SHP77 treated with DMSO at 0.1 percent for 48 hours (cell line): ENCODE data around the gene PPP1R1B.
"Not testable (repeated sequence)": the region's sequence is repeated elsewhere in the genome, so short reads cannot be mapped to it uniquely, and the experiment has no call there.

Experiments used
- DNase-seq: peaks from one replicate; lab custom pipeline; 2025; lab: John Stamatoyannopoulos, UW

PPP1R1B gene

DNA sequence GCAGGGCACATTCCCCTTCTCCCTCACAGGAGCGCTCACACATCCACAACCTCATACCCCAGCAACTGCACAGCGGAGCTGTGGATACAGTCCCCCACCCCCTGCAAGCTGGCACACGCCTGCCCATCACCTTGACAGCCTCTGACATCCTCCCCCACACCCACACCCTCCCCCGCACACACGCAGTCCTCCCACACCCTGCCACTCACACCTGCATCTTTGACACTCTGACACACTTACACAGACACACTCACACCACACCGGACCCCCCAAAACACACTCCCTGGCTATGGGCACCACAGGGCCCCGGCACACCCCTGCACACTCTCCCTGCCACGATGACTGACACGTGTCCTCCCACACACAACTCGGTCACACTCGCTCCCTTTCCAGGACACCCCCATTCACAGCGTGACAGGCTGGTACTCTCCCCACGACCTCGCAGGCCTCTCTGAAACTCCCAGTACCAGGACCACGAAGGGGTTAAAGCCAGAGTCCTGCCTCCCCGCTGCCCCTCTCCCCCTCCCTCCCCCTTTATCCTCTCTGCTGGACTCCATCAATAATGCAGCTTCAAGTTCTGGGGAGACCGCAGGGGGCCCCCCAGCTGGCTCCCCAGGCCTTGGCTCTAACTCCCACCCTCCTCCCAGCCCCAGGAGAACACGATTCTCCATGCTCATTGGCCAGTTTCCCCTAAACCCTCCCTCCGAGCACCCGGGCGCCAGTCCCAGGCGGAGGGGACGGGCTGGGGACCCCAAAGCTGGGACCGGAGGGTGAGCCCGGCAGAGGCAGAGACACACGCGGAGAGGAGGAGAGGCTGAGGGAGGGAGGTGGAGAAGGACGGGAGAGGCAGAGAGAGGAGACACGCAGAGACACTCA is at the start of gene PPP1R1B:
Gene PPP1R1B, plus strand, starts transcription at position 782 of the 876 bp plus-strand sequence. CDS start 441 bp downstream, outside the sequence.
- DNase-seq = no peak

DNA sequence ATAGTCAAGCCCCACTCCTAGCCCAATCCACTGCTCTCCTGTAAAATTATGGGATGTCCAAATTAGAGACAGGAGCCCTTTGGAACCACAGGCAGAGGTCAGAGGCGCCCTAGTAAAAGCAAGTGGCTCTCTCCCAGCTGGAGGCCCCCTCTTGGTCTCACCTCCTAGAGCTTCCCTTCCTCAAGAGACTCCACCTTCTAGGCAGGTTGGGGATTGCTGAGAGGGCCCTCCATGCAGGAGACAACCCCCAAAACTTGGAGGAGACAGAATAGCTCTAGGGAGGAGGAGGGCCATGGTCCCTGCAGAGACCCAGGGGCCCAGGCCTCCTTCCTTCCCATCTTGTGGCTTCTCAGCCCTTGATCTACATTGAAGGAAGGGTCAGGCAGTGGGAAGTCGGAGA is 48.5 kb upstream of the PPP1R1B start:
- DNase-seq = no peak

DNA sequence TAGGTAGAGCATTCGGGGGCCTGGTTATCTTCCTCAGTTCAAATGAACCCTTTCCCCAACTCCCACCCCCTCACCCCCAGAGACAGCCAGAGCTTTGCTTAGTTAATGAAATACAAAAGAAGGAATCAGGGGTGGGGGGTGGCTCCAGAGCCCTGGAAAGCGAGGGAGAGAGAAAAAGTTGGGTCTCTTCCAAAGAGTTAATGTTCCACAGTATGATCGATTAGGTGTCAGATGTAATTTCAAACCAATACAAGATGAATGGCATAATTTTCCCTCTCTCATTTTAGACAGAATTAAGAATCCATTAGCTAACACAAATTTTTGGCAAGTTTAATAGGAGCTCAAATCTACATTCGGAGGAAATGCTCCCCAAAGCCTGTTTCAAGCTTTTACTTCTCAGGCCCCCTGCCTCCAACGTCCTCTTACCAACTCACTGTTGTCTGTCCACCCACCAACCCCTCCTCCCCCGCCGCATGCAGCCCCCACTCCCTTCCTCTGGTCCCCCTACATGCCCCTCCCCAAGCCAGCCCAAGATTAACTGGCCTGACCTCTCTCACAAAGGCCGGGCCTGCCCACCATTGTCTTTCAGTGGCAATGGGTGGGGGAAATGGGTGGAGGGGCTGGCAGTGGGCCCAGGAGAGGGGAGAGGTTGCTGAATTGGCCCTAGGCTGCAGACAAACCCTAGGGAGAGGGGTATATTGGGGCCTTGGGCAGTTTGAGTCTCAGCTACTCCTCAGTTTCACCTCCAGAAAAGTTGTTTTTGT is 47.3 kb upstream of the PPP1R1B start:
- no peak for DNase-seq

DNA sequence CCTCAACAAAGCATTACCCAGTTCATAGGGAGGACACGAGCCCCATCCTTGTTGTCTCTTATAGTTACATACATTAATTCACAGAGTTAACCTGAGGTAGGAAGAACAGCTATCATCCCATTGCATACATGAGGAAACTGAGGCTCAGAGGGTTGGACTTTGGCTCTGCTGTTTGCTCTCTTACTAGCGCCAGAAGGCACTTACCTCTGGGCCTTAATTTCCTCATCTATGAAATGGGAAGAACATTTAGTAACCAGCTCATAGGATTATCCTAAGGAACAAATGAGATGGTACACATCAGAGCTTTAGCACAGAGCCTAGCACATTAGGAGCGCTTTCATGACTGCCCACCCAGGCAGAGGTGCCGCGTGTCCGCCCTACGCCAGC is 46.7 kb upstream of the PPP1R1B start:
- no peak for DNase-seq

DNA sequence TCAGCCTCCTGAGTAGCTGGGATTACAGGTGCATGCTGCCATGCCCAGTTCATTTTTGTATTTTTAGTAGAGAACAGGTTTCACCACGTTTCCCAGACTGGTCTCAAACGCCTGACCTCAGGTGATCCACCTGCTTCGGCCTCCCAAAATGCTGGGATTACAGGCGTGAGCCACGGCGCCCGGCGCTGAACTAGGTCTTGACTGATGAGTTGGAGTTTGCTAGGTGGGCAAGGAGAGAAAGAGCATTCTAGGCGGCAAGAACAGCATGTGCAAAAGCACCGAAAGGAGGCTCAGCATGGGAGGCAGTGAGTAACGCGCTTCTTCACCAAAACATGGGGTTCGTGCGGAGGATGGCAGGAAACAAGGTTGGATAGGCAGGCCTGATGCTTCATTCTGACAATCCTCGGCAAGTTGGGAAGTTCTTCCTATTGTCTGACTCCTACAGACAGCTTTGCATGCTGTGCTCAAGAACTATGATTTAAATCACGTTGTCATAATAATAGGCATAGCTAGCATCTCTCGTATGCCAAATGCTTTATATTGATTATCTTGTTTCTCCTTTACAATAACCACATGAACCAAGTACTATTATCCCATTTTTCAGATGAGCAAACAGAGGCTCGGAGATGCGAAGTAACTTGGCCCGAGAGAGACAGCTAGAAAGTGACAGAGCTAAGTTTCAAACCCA is 45.5 kb upstream of the PPP1R1B start:
- no peak for DNase-seq

DNA sequence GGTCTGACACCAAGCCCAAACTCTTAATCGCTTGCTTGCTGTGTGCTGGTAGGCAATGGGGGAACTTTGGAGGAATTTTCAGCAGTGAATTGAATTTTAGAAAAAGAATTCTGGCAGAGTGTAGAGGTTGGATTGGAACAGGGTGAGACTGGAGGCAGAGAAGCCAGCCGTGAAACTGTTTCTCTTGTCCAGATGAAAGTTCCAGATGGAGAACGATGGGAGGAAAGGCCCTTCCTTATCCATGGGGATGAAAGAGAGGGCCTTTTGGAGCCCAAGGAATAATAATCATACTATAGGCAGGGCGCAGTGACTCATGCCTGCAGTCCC is 45.0 kb upstream of the PPP1R1B start:
- no peak for DNase-seq

DNA sequence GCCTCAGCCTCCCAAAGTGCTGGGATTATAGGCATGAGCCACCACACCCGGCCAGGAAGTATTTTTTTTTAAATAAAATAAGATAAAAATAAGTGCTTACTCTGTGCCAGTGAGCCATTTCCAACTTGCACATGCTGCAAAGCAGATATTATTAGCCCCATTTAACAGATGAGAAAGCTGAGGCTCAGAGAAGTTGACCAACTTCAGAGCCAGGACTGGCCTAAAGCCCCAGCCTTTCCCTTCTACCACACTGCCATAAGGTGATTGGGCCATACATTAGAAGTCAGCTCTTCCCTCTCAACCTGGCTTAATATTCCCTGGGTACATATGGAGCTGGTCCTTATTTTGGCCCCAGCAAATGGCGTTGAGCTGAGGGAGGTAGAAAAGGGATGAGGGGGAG is 44.1 kb upstream of the PPP1R1B start:
- no peak for DNase-seq

DNA sequence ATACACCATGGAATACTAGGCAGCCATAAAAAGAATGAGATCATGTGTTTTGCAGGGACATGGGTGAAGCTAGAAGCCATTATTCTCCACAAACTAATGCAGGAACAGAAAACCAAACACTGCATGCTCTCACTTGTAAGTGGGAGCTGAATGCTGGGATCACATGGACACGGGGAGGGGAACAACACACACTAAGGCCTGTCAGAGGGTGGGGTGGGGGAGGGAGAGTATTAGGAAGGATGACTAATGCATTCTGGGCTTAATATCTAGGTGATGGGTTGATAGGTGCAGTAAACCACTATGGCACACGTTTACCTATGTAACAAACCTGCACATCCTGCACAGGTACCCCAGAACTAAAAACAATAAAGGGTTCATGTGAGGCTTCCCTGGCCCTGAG is 36.6 kb upstream of the PPP1R1B start:
- not testable (repeated sequence) for DNase-seq

DNA sequence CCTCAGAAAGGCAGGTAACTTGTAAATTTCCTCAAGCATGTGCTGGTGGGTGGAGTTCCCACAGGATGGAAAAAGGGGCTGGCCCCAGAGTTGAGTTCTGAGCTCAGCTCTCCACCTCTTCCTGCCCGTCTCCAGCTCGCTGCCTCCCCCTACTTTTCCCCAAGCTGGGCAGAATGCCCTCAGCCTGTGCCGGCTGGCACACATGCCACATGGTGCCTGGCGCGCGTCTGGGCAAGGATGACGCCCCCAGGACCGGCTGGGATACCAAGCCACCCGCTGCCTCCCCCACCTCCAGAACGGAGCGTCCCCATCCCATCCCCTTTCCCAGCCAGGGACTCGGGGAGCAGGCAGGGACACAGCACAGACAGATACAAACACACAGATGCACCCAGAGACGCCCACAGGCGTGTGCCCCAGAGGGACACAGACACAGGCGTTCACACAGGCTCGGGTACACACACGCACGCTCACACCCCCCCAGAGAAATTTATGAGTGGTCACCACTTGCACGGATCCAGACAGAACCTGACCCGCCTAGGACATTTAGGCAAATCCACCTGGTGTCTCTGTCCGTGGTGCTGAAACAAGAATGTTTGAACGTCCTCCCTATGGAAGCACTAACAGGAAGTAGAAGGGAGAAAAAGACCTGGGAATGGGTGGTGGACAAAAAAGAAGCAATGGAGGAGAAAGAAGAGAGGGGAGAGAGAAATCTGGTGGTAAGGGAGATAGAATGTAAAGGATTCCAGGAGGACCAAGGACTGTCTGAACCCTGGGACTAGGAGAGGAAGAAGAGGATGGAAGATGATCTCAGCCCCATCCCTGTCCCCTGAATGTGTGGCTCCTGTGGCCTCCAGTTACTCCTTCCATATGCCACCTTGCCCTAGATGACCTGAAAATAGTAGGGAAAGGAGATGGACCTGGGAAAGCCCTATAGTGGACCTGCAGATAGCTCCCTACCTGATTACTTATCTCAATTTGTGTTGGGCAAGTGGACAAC is 34.5 kb upstream of the PPP1R1B start:
- no peak for DNase-seq

DNA sequence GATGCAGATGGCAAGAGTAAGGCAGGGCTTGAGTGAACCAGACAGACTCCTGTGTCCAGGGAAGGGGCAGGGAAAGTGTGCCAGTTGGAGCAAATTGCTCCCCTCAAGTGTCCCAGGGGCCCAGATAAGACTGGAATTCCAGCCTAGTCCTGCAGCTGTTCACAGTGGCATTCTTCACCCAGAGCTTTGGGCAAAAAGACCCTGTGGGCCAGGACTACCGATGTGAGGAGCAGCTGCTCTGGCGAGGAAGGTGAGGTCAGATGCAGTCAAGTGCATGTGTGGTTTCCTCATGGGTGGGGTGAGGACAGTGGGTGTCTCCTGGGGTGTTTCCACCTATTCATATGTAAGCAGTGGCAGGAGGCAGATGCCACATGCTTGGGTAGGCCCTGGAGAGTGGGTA is 33.4 kb upstream of the PPP1R1B start:
- no peak for DNase-seq

DNA sequence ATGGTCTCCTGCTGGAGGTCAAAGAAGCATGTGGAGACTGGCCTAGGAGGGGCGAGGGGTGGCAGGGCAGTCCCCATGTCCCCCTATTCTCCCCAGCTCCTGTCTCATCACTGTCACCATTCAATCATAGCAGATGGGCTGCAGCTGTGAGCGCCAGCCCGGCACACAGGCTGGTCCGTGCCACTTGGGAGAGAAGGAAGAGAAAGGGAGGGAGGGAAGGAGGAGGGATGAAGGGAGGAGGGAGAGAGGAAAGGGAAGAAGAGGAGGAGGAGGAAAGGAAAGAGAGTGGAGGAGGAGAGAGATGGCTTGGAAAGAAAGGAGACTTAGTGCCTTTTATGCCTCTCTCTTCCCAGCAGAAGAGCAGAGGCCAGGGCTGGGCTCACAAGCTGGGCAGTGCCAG is 31.5 kb upstream of the PPP1R1B start:
- no peak for DNase-seq

DNA sequence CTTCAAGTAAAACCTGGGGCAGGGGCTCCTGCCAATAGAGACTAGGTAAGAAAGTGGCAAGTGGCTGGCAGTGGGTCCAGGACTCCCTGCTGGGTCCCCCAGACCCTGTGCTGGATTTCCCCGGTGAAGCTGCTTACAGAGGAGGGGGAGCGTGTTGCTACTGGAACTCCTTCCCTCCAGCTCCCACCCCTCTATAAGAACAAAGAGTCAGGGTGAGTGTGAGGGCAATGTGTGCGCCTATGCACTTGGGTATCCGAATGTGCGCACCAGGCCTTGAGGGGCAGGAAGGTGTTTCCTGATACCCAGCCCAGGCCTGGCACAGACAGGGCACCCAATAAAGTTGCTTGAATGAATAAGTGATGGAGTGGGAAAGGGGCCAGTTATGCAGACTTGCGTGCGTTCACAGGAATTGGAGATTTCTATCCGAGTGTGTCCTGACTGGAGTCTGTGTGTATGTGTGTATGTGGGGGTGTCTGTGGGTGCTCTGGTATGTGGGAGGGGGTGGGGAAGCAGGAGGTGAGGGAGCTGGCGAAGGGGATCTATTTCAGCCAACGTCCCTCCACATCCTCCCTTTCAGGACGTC is 30.7 kb upstream of the PPP1R1B start:
- no peak for DNase-seq

DNA sequence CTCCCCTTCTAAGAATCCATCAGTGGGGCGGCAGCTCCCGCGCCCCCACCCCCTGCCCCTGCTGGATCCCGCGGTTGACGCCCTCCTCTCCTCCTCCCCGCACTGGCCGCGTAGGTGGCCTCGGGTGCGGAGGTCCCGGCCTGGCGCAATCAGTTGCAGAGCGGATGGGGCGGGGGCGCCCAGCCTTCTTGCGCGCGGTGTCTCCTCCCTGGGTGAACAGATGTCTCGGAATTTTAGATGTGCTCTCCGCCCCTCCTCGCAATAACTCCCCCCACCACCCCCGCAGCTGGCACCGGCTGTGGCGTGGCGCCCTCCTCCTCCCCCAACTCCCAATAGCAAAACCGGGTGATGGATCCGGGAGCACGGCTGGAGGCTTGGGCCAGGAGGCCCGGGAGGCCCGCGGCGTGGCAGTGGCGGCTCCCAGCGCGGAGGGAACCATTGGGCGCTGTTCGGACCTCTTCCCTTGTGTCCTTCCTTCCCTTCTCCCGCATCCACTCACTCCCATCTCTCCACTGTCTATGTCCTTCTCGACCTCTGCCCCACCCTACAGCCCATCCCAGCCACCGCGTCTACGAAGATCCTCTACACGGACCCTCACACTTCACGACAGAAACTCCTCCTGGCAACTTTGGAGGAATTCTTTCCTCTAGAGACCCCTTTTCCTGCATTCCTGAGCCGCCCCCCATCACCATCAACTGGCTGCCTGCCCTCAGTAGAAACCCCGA is 30.0 kb upstream of the PPP1R1B start:
- DNase-seq = no peak

DNA sequence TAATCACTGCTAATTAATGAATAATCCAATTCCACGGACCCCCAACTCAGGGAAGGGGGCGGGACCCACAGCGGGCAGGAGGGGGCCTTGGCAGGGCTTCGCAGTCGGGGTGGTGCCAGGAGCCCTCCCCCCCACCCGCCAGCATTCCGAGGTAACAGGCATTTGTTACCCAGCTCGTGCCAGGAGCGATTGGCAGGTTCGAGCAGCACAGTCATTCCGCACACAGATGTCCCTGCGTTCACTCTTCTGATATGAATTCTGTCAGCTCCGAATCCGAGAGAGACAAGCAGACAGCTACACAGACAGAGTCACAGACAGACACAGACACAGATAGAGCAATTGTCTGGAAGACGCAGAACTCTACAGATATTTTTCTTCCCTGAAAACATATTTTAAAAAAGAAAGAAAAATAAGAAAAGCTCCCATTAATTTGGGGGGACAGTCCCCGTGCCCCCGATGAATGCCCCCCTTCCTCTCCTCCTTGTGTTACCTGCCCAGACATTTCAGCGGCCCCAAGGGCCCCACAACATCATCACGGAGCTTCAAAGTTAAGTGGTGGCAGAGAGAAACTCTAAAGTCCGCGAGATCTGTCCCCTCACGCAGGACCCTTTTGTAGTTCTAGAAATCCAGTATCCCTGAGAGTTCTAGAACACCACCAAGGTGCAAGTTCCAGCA is 29.2 kb upstream of the PPP1R1B start:
- no peak for DNase-seq

DNA sequence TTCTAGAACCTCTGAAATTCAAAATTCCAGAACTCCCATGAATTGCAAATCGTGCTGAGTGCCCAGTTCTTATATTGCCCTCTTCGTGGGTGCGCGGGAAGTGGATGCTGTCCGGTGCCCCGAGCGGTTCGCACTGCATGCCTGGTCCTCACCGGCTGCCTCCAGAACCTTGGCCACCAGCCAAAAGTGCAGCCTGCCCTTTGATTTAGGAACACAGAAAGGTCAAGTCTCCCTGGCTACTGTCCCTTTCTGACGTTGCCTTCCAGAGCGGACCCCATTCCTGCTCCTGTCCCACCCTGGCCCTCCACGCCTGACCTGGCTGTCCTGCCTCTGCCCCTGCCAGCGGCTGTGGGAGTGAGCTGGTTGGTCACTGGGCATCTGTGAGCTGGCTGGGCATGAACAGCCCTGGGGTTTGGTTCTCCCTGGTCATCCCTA is 28.7 kb upstream of the PPP1R1B start:
- no peak for DNase-seq

DNA sequence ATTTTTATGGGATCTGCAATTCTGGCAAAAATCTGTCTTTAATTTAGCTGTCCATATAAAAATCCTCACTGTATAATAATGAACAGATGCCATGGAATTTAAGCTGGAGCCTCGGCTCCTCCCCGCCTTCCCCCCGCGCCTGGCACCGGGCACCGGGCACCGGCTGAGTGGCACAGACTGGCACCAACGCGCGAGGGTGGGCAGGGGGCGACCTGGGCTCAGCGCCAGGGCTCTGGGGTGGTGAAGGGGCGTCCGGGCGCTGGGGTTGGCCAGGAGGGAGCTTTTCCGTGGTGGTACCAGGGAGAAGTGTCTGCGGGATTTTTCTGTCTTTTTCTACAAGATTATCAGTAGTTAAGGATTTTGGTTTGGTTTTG is 28.1 kb upstream of the PPP1R1B start:
- no peak for DNase-seq

DNA sequence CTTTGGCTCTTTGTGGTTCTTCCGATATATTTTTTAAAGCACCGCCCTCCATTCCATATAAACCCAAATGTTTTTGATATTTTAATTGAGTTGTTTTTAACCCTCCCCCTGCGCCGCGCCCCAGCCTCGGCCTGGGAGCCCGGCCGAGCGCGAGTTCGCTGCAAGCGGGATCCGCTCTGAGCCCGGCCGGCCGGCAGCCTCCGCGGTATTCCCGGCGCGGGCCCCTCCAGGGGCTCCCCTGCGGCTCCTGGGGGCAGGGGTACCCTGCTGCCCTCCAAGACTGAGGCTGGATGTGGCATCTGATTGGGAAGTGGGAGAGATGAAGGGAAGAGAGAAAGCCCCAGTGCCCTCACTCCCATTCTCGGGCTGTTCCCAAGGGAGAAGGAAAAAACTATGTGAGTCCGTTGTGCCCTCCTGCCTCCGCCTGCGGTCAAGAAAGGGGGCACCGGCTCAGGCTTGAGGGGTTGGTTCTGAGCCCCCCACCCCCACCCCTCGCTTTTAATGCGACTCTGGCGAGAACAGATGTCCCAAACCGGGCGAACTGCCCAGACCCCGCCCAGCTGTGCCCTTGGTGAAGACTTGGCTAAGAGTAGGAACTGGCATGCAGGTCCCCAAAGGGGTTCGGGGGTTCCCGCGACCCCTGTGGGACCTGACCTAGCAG is 27.6 kb upstream of the PPP1R1B start:
- no peak for DNase-seq

DNA sequence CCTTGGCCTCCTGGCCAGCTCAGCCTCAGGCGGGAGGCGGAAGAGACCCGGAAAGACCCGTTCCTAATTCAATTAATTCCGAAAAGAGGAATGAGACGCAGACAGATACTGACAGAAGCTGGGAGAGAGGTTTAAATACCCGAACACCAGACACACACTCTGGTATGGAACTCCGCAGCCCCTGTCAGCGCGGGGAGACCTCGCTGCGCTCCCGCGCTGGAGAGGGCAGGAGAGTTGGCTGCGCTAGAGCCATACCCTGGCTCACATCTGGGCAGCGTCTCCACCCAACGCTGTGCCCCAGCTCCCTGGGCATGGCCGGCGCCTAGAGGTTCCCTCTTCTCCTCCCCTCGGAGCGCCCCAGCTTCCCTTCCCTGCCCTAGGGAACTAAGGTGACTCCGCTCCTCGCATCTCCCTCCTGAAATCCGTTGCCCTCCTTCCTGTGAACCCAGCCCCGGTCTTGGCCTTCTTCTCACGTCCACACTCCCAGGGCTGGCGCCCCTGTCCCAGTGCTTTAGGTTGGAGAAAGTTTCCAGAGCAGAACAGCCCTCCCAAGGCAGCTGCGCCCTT is 27.0 kb upstream of the PPP1R1B start:
- DNase-seq = no peak
